ENCODE results near the gene ITPK1.

ITPK1 gene

DNA sequence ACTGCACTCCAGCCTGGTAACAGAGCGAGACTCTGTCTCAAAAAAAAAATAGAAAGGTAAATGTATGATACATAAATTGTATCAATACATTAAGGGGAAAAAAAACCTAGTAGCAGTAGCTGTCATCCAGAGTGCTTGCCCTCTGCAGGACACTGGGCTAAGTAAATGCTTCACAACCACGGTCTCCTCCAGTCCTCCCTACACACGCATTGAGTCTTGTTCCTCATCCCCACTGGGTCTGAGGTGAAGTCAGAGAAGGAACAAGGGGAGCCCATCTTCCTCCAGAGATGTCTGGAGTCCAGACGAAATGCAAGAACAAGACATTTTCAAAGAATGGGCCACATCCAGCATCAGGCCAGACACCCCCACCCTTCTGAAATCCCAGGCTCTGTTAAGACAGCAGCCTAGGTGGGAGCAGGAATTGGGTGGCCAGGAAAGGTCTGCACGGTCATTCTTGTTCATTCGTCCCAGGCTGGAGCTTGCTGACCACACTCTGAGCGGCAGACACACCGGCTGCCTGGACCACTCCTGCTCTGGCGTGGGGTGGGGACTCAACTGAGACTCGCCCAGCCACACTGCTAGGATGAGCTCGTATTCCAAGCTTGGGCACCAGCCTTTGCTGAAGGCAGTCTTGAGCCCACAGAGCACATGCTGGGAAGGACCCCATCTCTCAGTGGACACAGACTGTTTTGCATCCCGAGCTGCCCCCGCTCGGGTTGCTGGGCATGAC lies 147.3 kb downstream of the ITPK1 start:
- no peak for DNase-seq (ENCODE audit: low spot score)

DNA sequence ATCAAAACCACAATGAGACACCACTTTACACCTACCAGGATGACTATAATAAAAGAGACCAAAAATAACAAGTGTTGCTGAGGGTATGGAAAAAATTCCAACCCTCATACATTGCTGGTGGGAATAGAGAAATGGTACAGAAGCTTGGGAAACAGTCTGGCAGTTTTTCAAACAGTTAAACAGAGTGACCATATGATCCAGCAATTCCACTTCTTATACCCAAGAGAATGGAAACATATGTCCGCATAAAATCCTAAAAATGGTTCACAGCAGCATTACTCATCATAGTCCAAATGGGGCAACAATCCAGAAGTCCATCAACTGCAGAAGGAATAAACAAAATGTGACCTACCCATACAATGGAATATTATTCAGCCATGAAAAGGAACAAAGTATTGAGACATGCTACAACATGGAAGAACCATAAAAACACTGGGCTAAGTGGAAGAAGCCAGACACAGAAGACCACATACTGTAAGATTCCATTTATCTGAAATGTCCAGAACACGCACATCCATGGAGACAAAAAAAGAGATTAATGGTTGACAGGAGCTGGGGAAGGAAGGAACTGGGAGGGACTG lies 148.3 kb downstream of the ITPK1 start:
- DNase-seq (ENCODE audit: low spot score) = no peak

DNA sequence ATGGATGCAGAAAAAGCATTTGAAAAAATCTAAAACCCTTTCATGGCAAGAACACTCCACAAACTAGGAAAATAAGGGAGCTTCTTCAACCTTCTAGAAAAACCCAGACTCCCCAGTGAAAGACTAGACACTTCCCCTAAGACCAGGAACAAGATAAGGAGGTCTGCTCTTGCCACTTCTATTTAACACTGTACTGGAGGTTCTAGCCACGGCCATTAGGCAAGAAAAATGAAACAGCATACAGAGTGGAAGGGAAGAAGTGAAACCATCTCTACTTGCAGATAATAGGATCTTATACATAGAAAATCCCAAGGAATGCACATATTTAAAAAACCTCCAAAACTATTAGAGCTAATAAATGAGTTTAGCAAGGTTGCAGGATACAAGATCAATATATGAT lies 150.4 kb downstream of the ITPK1 start:
- no peak for DNase-seq (ENCODE audit: low spot score)

DNA sequence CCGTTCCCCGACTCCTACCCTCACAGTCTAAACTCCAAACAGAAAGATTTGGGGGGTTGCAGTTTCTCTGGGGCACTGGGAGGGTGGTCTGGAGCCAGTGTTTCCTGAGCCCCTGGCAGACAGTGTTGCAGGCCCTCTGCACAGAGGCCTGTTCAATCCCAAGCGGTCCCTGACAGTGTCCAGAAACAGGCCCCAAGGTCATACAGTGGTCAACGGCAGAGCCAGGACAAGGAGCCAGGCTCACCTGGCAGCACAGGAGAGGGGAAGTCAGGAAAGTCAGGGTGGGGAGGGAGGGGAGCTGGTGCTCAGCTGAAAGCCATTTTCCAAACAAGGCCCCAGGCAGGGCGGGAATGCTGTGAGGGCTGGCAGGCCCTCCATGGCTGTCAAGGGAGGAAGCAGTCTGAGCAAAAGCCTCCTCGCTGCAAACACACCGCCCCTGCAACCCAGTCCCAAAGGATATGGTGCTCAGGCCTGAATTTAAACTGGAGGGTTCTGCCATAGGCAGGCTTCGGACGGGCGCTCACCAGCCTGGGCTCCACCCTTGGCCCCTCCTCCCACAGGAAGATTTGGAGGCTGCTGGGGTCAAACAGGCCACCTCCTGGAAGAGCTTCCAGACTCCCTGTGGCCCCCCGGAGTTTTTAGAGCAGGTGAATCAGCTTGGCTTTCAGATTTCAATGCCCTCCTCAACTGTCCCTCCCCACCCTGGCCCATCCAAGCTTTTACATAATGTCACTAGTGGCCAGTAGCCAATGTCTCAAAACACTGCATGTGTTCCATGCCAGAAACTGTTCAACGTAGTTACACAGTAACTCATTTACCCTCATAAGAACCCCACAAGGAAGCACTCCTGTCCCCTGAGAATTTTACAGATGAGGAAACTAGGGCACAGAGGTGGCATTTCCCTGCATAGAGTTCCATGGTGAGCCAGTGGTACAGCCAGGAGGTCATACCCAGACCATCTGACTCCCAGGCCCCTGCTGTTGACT lies 151.3 kb downstream of the ITPK1 start:
- no peak for DNase-seq (ENCODE audit: low spot score)

- DNase-seq (ENCODE audit: low spot score) = no peak
Observed at GRCh38 chr14:92963301-92964123, 152.2 kb downstream of the ITPK1 start.

DNA sequence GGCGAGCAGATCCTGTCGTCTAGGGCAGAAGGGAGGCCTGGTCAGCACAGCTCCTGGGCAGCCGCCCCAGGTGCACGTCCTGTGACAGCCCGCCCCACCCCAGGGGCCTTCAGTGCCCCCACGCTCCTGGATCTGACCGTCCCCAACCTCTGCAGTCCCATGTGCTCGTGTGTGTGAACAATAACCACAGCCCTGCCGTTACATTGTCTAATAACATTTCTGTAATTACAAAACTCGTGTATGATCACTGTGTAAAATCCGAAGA lies 153.0 kb downstream of the ITPK1 start:
- DNase-seq (ENCODE audit: low spot score) = no peak

DNA sequence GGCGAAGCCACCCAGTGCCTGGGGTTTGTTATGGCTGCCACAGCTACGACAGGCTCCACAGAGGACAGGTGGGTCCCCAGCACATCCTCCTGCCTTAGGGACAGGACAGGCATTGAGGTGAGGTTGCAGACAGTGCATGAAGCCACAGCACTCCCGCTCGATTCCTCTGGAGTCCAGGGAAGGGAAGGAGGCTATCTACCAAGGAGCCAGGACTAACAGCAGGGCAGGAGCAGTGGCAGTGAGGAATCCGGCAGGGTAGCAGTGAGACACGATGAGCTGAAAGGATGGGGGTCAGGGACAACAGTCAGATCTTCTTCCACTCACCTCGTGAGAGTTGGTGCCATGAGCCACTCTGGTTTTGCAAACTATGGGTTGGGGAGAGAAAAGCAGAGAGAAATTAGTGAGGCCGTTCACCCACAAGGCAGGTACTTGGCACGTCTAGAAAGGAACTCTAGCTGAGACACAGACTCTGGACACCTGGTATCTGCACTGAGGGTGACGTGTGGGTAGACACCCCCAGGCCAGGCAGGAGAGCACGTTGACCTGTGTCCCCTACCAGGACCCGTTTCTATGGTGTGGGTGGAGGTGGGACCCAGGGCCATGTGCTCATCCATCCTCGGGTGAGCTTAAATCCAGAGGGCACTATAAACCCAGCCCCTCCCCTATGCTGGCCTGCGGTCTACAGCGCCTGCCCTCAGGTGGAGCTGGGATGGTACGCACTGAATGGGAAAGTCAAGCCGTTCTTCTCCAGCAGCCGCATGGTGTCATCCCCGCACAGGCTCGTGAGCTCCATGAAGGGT lies 153.5 kb downstream of the ITPK1 start:
- no peak for DNase-seq (ENCODE audit: low spot score)

DNA sequence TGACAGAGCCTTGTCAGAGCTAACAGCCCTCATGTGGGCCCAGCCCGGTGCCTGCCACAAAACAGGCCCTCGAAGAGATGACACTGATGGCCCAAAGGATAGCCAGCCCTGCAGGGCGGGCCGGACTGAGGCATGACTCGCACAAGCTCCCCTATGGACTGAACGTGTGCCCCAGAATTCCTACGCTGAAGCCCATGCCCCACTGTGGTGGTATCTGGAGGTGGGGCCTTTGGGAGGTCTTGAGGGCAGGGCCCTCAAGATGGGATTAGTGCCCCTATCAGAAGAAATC lies 154.2 kb downstream of the ITPK1 start:
- no peak for DNase-seq (ENCODE audit: low spot score)

DNA sequence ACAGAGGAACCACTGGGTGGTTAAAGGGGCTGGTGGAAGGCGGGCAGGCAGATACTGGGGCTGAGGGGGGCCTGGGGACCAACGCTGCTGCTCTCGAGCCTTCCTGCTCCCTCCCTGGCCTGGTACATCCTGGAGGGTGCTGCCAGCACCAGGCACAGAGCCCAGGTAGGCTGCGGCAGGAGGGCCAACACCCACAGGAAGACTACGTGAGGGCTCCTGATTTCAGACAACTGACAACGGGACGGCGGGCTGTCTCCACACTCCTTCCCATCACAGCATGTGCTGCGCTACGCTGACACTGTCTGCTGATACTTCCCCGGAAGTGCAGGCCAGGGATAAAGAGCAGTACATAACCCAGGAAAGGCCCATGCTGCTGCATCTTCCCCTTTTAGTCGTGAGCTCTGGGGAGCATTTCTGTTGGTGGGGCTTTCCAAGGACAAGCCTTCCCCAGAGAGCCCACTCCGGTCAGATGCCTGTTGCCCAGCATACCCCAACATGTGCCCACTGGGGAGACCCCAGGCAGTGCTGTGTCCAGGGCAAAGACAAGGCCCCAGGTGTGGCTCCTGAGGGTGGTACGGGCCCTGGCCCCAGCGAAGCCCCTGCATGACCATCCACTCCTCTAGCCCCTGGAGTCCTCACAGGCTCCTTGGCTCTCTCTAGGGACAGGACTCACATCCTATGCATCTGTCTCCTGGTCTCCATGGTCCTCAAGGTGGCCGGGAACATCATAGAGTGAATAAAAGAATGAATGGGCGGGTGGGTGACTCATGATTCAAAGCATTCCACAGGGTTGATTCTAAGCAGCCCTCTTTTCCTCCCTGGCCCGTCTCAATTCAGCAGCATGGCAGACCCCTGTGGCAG lies 154.8 kb downstream of the ITPK1 start:
- peak; percentile 31 for DNase-seq (ENCODE audit: low spot score)

DNA sequence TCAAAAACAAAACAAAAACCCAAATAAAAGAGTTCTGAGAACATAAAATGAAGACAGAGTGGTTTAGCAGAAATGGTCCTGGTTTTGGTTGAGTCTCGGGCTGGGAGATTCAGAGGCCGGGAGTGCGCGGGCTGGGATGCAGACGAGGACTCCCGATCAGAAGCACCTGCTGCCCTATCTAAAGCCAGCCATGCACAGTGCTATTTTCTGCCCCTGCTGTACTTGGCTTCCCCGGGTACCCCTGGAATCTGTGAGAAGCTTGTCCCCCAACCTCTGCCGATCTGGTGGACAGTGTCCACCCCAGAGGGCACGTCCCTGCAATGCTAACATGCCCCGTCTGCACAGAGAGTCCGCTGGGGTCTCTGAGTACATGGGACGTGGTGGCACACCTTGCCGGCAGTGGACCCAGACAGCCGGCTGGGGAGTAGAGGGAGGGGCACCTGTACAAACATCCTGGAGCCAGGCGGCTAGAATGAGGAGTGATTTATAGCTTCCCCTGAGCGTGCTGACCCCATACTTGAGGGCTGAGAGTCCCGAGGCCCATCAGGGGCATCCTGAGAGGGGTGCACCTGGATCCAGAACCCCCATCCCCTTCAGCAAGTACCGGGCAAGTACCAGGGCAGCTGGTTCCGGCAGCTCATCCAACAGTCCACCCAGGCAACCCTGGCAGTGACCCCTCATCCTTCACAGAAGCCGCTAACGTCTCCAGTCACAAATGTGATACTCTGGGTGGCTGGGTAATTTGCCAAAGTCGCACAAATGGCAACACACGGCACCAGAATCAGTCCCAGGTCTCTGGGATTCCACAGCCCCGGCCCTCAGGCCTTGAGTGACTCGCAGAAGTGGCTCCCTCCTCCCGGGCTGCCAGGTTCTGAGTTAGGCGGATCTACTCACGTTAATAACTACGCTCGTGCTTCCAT lies 155.7 kb downstream of the ITPK1 start:
- DNase-seq (ENCODE audit: low spot score) = no peak

- DNase-seq (ENCODE audit: low spot score) = no peak
Observed at GRCh38 chr14:92959189-92959531, 156.6 kb downstream of the ITPK1 start.

GRCh38 chr14:92958373-92959188 lies 157.1 kb downstream of the ITPK1 start:
- DNase-seq (ENCODE audit: low spot score) = no peak

GRCh38 chr14:92956961-92957360 lies 158.8 kb downstream of the ITPK1 start:
- no peak for DNase-seq (ENCODE audit: low spot score)

GRCh38 chr14:92955381-92955780 lies 160.3 kb downstream of the ITPK1 start:
- DNase-seq (ENCODE audit: low spot score) = no peak

DNA sequence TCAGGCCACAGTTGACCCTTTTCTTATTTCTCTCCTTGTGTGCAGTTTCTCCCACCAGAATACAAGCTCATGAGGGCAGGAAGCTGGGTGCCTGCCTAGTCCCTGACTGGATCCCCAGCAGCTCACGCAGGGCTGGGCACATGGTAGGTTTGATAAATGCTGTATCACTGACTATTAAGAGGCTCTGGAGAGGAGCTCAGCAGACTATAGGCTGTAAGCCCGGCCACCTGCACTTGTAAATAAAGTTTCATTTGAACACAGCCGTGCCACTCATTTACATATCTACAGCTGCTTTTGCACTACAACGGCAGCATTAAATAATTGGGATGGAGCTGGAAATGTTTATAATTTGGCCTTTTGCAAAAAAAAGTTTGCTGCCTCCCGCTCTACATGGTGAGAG lies 160.8 kb downstream of the ITPK1 start:
- DNase-seq (ENCODE audit: low spot score) = no peak

GRCh38 chr14:92953526-92953925 lies 162.2 kb downstream of the ITPK1 start:
- no peak for DNase-seq (ENCODE audit: low spot score)

- DNase-seq (ENCODE audit: low spot score) = no peak
Observed at GRCh38 chr14:92952481-92953298, 163.0 kb downstream of the ITPK1 start.

GRCh38 chr14:92951912-92952471 lies 163.7 kb downstream of the ITPK1 start:
- peak; percentile 63 for DNase-seq (ENCODE audit: low spot score)

Measured in RKO (cell line).